ENCODE results near the gene BCORL1. TPM values are rescaled to one million over a fixed set of nuclear protein-coding genes. Genes with fewer than 3 reads are reported as not detected.

The BCORL1 gene
- total RNA-seq, 1 donor from 2014 or later: 22.9 TPM

DNA sequence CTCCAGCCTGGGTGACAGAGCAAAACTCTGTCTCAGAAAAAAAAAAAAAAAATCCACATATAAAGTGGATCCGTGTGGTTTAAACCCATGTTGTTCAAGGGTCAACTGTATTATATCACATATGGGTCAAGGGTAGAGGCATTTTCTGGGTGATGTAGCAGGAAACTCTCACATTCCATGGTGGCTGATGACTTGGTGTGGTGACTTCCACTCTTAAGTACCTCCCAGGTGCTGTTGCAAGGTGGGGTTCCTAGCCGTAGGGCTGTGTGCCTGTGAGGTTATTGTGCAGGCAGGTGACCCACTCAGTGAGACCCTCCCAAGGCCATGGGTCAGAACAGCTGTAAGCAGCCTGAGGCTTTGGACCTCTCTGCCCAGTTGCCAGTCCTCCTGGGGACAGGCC lies 110.8 kb downstream of the BCORL1 start:
- H3K27me3 Mint-ChIP-seq (ENCODE audit: unreplicated experiment): no peaks in the 10 kb centered on the region
- H3K4me3 Mint-ChIP-seq (ENCODE audit: unreplicated experiment): no peak overlapping the region
- H3K4me1 Mint-ChIP-seq (ENCODE audit: unreplicated experiment): peaks cover 16% of the 10 kb centered on the region
- TF ChIP-seq, protein P1, sequence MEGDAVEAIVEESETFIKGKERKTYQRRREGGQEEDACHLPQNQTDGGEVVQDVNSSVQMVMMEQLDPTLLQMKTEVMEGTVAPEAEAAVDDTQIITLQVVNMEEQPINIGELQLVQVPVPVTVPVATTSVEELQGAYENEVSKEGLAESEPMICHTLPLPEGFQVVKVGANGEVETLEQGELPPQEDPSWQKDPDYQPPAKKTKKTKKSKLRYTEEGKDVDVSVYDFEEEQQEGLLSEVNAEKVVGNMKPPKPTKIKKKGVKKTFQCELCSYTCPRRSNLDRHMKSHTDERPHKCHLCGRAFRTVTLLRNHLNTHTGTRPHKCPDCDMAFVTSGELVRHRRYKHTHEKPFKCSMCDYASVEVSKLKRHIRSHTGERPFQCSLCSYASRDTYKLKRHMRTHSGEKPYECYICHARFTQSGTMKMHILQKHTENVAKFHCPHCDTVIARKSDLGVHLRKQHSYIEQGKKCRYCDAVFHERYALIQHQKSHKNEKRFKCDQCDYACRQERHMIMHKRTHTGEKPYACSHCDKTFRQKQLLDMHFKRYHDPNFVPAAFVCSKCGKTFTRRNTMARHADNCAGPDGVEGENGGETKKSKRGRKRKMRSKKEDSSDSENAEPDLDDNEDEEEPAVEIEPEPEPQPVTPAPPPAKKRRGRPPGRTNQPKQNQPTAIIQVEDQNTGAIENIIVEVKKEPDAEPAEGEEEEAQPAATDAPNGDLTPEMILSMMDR (IDR thresholded peaks at IDR 0.05): no peak
- no peaks in the 10 kb centered on the region for H3K36me3 Mint-ChIP-seq (ENCODE audit: unreplicated experiment)
- no peak overlapping the region for H3K27ac Mint-ChIP-seq (ENCODE audit: unreplicated experiment)
- no peaks in the 10 kb centered on the region for H3K9me3 Mint-ChIP-seq (ENCODE audit: unreplicated experiment)
- DNase-seq (ENCODE audit: extremely low spot score, unreplicated experiment): no peak

DNA sequence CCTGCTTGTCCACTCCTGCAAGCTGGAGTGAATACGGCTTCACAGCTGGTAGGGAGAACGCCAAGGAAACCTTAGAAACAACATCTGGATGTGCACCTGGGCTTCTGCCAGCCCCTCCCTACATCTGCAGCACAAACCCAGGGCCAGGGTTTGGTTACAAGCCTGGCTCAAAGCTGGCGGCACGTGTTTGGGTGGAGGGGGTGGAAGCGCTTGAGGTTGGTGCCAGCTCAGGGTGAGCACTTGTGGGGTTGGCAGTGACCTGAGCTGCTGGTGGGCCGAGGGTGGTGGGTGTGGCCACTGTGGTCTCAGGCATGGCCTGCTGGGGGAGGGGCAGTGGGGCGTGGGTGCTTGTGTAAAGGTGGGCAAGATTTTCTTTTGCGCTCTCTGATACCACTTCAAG lies 112.3 kb downstream of the BCORL1 start:
- TF ChIP-seq, protein P1 (IDR thresholded peaks at IDR 0.05): no peak
- H3K27me3 Mint-ChIP-seq (ENCODE audit: unreplicated experiment): no peaks in the 10 kb centered on the region
- H3K4me1 Mint-ChIP-seq (ENCODE audit: unreplicated experiment): peaks cover 20% of the 10 kb centered on the region
- no peak overlapping the region for H3K4me3 Mint-ChIP-seq (ENCODE audit: unreplicated experiment)
- no peaks in the 10 kb centered on the region for H3K9me3 Mint-ChIP-seq (ENCODE audit: unreplicated experiment)
- no peaks in the 10 kb centered on the region for H3K36me3 Mint-ChIP-seq (ENCODE audit: unreplicated experiment)
- no peak for DNase-seq (ENCODE audit: extremely low spot score, unreplicated experiment)
- no peak overlapping the region for H3K27ac Mint-ChIP-seq (ENCODE audit: unreplicated experiment)

DNA sequence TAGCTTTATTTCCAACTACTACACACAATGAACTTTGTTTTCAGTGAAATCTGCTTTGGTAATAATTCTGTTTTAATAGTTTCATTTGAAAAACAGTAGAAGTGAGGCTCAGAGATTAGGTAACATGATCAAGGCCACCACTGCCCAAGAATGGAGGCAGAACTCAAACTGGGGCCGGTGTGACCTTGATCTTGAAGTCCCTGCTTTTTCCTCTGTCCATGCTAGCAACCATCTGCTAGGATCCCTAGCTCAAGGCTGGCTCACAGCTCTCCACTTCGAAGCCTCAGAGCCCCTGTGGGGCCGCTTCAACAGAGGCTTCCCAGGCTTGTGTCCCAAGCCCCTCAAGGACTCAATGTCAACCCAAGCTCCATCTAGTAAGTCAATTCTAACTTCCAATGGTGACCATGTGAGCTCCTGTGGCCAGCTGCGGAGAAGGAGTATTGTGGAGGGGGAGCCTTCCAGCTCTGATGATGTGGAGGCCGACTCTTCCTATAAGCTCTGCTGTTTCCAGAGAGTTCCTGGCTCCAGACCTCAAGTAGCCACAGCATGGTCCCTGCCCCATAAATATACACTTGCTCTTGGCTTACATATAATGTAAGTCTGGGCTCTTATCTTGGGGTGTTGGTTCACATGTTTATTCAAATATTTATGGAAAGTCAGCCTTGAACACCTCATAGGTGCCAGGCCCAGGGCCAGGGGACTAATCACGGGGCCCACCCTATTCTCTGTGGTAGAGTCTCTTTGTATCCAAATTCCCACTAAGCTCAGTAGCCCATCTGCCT lies 113.0 kb downstream of the BCORL1 start:
- no peak for DNase-seq (ENCODE audit: extremely low spot score, unreplicated experiment)
- no peak overlapping the region for H3K27ac Mint-ChIP-seq (ENCODE audit: unreplicated experiment)
- peaks cover 22% of the 10 kb centered on the region for H3K4me1 Mint-ChIP-seq (ENCODE audit: unreplicated experiment)
- H3K36me3 Mint-ChIP-seq (ENCODE audit: unreplicated experiment): no peaks in the 10 kb centered on the region
- TF ChIP-seq, protein P1 (IDR thresholded peaks at IDR 0.05): no peak
- no peak overlapping the region for H3K4me3 Mint-ChIP-seq (ENCODE audit: unreplicated experiment)
- peaks cover under 1% of the 10 kb centered on the region for H3K9me3 Mint-ChIP-seq (ENCODE audit: unreplicated experiment)
- H3K27me3 Mint-ChIP-seq (ENCODE audit: unreplicated experiment): no peaks in the 10 kb centered on the region

DNA sequence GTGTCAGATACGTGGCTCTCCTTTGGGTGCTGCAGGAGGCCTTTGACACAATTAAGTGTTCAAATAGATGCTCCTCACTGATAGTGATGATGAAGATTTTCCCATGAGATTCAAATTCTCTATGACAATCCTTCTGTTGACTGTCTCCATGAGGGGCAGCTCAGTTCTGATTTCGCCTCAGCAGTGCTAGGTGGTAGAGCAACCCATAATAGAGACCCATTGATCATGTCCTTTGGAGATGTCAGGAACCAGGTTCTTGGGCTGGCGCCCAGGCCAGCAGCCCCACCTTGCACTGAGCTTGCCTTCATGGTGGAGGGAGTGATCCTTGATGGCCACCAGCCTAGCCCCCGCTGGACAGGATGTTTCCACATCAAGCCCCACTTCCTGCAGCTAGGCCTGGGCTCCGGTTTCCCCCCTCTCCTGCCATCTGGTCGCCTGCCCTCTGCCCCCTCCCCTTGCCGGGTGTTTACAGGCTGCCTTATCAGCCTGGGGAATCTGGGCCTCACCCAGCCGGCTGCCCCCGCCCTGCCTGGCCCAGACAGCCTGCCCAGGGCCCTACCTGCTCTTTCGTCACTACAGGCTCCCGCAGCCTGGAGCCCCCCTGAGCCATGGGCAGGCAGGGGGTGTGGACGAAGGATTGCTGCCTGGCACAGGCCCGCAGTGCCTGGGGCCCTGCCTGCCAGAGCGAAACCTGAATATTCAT lies 115.2 kb downstream of the BCORL1 start:
- no peaks in the 10 kb centered on the region for H3K36me3 Mint-ChIP-seq (ENCODE audit: unreplicated experiment)
- DNase-seq (ENCODE audit: extremely low spot score, unreplicated experiment): no peak
- TF ChIP-seq, protein P1 (IDR thresholded peaks at IDR 0.05): no peak
- no peak overlapping the region for H3K27ac Mint-ChIP-seq (ENCODE audit: unreplicated experiment)
- H3K27me3 Mint-ChIP-seq (ENCODE audit: unreplicated experiment): no peaks in the 10 kb centered on the region
- H3K4me1 Mint-ChIP-seq (ENCODE audit: unreplicated experiment): peaks cover 23% of the 10 kb centered on the region
- H3K4me3 Mint-ChIP-seq (ENCODE audit: unreplicated experiment): no peak overlapping the region
- peaks cover 7% of the 10 kb centered on the region for H3K9me3 Mint-ChIP-seq (ENCODE audit: unreplicated experiment)

DNA sequence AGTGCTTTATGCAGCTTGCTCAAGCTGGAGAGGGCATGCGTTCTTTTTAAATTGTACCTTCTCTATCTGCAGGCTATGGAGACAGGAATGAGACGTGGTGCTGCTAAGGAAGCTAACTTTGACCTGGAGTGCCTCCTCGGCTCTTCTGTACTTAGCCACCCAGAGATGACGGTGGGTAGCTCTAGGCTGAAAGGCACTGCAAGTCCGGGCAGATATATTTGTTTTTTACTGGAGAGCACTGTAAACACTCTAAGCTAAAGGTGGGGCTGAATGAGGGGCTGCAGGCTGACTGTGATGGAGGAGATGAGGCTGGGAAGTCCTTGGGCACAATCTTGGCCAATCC lies 115.7 kb downstream of the BCORL1 start:
- peaks cover 7% of the 10 kb centered on the region for H3K9me3 Mint-ChIP-seq (ENCODE audit: unreplicated experiment)
- DNase-seq (ENCODE audit: extremely low spot score, unreplicated experiment): no peak
- H3K36me3 Mint-ChIP-seq (ENCODE audit: unreplicated experiment): no peaks in the 10 kb centered on the region
- H3K27ac Mint-ChIP-seq (ENCODE audit: unreplicated experiment): peak overlapping the region; percentile 39
- TF ChIP-seq, protein P1 (IDR thresholded peaks at IDR 0.05): no peak
- H3K4me3 Mint-ChIP-seq (ENCODE audit: unreplicated experiment): no peak overlapping the region
- H3K27me3 Mint-ChIP-seq (ENCODE audit: unreplicated experiment): no peaks in the 10 kb centered on the region
- peaks cover 26% of the 10 kb centered on the region for H3K4me1 Mint-ChIP-seq (ENCODE audit: unreplicated experiment)
